Endothelial cell (in vitro differentiated cells): ENCODE measurements around the gene TANC2. TPM values are rescaled to one million over a fixed set of nuclear protein-coding genes. Genes with fewer than 3 reads are reported as not detected.

ENCODE experiments used
- DNase-seq: peaks from one replicate; pipeline ENCODE4 v3.0.0; 2021; ENCODE audit warnings: low spot score
- H3K27ac Mint-ChIP-seq: one replicate; pipeline ENCODE4 v1.8.0; 2021; ENCODE audit warnings: mixed read lengths, inconsistent platforms; ENCODE audit not compliant: unreplicated experiment
- H3K27me3 Mint-ChIP-seq: one replicate; pipeline ENCODE4 v1.8.0; 2021; ENCODE audit warnings: mild to moderate bottlenecking, moderate library complexity, mixed read lengths, inconsistent platforms; ENCODE audit not compliant: unreplicated experiment
- H3K36me3 Mint-ChIP-seq: one replicate; pipeline ENCODE4 v1.8.0; 2021; ENCODE audit warnings: mild to moderate bottlenecking, low read depth, mixed read lengths, inconsistent platforms; ENCODE audit not compliant: unreplicated experiment
- H3K4me1 Mint-ChIP-seq: one replicate; pipeline ENCODE4 v1.8.0; 2021; ENCODE audit warnings: mild to moderate bottlenecking, mixed read lengths, inconsistent platforms; ENCODE audit not compliant: unreplicated experiment
- H3K4me3 Mint-ChIP-seq: one replicate; pipeline ENCODE4 v1.8.0; 2021; ENCODE audit warnings: mild to moderate bottlenecking, mixed read lengths, inconsistent platforms; ENCODE audit not compliant: unreplicated experiment
- H3K9me3 Mint-ChIP-seq: one replicate; pipeline ENCODE4 v1.8.0; 2021; ENCODE audit warnings: mixed read lengths, inconsistent platforms; ENCODE audit not compliant: unreplicated experiment
- CTCF ChIP-seq: fragments of 200-600 bp; sonication (generic); IDR thresholded peaks from one replicate; pipeline ENCODE4 v1.5.0; 2021; ENCODE audit warnings: antibody characterized with exemption; ENCODE audit not compliant: unreplicated experiment
- total RNA-seq: library from RNA; stranded (reverse); fragmentation: NEBNext Ultra II Directional; extraction: Animal tissue kit (Norgen Biotek cat#: 25700); gene quantifications from one replicate; pipeline ENCODE4 v1.2.1, GENCODE V29; 2021; ENCODE audit not compliant: unreplicated experiment

Gene TANC2
- total RNA-seq, 1 donor from 2014 or later, result 86.1 TPM

DNA sequence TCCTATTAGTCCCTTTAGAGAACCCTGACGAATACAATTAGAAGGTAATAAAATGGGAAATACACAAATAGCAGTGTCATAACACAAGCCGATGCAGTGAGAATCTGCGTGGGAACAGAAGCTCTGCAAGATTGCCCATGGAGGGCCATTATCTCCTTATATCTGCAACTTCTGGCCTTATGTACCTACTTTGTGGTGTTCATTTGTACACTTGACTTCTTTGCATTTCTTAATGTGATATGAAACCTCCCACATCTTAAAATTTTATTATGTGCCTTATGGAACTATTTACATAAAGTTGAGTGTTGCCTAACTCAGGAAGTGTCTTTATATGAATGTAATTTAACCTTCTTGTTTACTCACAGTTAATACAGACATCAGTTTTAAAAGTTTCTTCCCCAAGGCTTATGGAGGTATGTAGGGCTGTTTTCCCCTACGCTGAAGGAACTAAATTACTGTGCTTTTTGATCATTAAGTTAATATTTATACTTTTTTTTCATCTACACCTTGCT is 10.1 kb upstream of the TANC2 start:
- no peak overlapping the region for H3K4me3 Mint-ChIP-seq
- H3K9me3 Mint-ChIP-seq, result no peaks in the 10 kb centered on the region
- H3K36me3 Mint-ChIP-seq, result no peaks in the 10 kb centered on the region
- H3K27me3 Mint-ChIP-seq, result no peaks in the 10 kb centered on the region
- DNase-seq, result no peak
- TF ChIP-seq CTCF, result no peak
- H3K27ac Mint-ChIP-seq, result no peak overlapping the region
- no peaks in the 10 kb centered on the region for H3K4me1 Mint-ChIP-seq

GRCh38 chr17:62963296-62963695 is 2.7 kb upstream of the TANC2 start:
- Mint-ChIP-seq H3K9me3 (no peaks in the 10 kb centered on the region), H3K4me3 (no peak overlapping the region), H3K27me3 (peaks cover 3% of the 10 kb centered on the region), H3K36me3 (no peaks in the 10 kb centered on the region), H3K27ac (no peak overlapping the region), H3K4me1 (peaks cover 15% of the 10 kb centered on the region)
- no peak for DNase-seq
- no peak for TF ChIP-seq CTCF

DNA sequence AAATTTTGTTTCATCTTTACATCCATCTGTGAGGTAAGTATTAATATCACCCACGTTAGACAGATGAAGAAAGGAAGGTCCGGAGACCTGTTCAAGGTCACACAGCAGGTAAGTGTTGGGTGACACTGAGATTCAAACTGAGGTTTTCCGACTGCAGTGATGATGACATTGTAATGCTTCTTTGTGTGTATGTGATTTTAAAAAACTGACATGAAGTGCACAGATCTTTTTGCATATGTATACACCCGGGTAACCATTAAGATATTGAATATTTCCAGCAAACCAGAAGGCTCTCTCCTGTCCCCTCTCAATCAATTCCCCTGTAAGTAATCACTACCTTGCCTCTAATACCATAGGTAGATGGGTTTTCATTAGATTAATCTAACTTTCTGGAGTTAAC is 1.5 kb upstream of the TANC2 start:
- peaks cover 3% of the 10 kb centered on the region for H3K27me3 Mint-ChIP-seq
- no peaks in the 10 kb centered on the region for H3K36me3 Mint-ChIP-seq
- H3K27ac Mint-ChIP-seq, result no peak overlapping the region
- TF ChIP-seq CTCF, result no peak
- peaks cover 25% of the 10 kb centered on the region for H3K4me1 Mint-ChIP-seq
- H3K4me3 Mint-ChIP-seq, result no peak overlapping the region
- DNase-seq, result no peak
- no peaks in the 10 kb centered on the region for H3K9me3 Mint-ChIP-seq

DNA sequence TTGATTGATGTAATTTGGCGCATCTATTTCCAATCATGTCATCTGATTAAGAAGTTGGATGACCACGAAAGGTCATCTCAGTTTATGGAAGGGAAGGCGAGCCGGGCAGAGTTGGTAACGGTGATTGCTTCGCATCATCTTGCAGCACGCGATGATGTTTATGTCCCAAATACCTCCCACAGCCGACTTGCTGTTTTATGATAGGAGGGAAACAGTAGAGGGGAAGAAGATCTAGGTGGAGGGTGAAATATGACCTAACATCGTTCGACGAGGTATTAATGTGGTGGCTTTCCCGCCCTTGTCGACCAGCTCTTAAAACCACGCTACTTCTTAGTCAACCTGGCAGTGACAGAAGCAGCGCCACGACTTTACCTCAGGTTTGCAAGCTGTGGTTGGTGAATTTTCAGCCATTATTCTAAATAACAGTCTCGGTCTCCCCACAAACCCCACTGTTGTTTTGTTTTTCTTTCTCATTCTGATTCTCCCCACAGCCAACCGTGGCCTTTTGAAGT is 805 bp upstream of the TANC2 start:
- H3K27ac Mint-ChIP-seq, result peak overlapping the region; percentile 88
- no peak for TF ChIP-seq CTCF
- H3K27me3 Mint-ChIP-seq, result peaks cover 3% of the 10 kb centered on the region
- H3K4me3 Mint-ChIP-seq, result peak overlapping the region; percentile 96
- DNase-seq, result no peak
- H3K36me3 Mint-ChIP-seq, result no peaks in the 10 kb centered on the region
- peaks cover 25% of the 10 kb centered on the region for H3K4me1 Mint-ChIP-seq
- H3K9me3 Mint-ChIP-seq, result no peaks in the 10 kb centered on the region

DNA sequence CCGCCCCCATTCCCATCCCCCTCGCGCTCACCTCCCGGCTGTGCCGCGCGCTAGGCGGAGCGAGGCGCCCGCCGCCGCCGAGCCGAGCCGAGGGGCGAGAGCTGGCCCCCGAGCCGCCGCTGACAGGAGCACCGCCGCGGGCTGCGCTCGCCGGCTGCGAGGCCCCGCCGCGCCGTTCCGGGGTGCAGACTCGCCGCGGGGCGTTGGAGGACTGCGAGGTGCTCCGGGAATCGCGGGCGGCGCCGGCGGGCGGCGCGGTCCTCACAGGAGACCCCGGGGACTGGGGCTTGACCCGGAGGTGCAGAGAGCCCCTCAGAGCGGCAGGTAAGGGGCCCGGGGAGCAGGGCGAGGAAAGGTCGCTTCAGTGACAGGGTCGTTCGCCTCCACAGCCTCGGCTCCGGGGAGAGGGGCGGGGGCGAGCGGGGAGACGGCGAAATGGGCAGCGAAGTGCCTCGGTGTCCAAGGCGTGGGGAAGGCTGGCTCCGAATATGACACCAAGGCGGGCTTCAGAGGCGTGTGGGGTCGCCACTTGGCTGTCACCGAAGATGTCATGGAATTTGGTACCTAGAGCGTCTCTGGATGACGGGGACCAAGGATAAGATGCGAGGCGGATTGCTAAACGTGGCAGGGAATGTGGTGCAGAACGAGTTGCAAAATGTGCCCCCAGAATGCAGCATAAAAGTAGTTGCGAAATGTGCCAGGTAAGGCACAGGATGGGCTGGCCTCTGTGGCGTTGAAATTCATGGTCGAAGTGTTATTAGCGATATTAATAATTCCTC is 580 bp downstream of the TANC2 start:
- H3K27ac Mint-ChIP-seq, result peak overlapping the region; percentile 74
- DNase-seq, result peak; percentile 41
- no peak for TF ChIP-seq CTCF
- peak overlapping the region; percentile 98 for H3K4me3 Mint-ChIP-seq
- no peaks in the 10 kb centered on the region for H3K9me3 Mint-ChIP-seq
- no peaks in the 10 kb centered on the region for H3K36me3 Mint-ChIP-seq
- H3K4me1 Mint-ChIP-seq, result peaks cover 25% of the 10 kb centered on the region
- peaks cover 3% of the 10 kb centered on the region for H3K27me3 Mint-ChIP-seq
